HCT116 (cell line): ENCODE measurements around the gene DCHS1. TPM values are rescaled to one million over a fixed set of nuclear protein-coding genes. Genes with fewer than 3 reads are reported as not detected.

ENCODE experiments used
- ATAC-seq: fragments of 200-7000 bp; cut with Tn5 transposase; 2 replicates; pipeline ENCODE4 v1.9.1; 2020; ENCODE audit warnings: mild to moderate bottlenecking, moderate library complexity
- BruUV-seq: library from RNA; stranded (reverse); fragments of 400-500 nt; replicated peaks from 2 replicates; lab custom pipeline; 2021; lab: Mats Ljungman, UMichigan
- CTCF ChIA-PET: fragments of 300-600 bp; sonication (Branson Sonifier 250); formaldehyde crosslinking; loops from one replicate; lab custom pipeline; 2021; ENCODE audit warnings: antibody characterized with exemption; lab: Charles Lee
- POLR2A ChIA-PET: fragments of 300-600, 350-600 bp; sonication (Branson Sonifier 250); formaldehyde crosslinking; loops from one replicate; lab custom pipeline; 2021; ENCODE audit warnings: antibody characterized with exemption; lab: Charles Lee
- RAD21 ChIA-PET, 2 experiments: fragments of 300-600 bp; sonication (Branson Sonifier 250); formaldehyde crosslinking; loops; one replicate each; lab custom pipeline; 2023; ENCODE audit warnings: low total read pairs in 2 of 2; ENCODE audit not compliant: uncharacterized antibody in 2 of 2, unreplicated experiment in 2 of 2, low non-redundant PET in 1 of 2; lab: Charles Lee
- DNase-seq: peaks from one replicate; pipeline ENCODE4 v3.0.0-alpha.2; 2010; ENCODE audit warnings: low read depth, low spot score
- H2AFZ ChIP-seq: fragments of 200-600 bp; shearing (Covaris generic), sonication (generic); 2 replicates; pipeline ENCODE4 v1.6.1; 2017; ENCODE audit warnings: low read depth, mixed run types, mixed read lengths, antibody characterized with exemption, low read length; ENCODE audit not compliant: poor library complexity, severe bottlenecking
- H3K27ac ChIP-seq: 2 replicates; pipeline ENCODE4 v1.5.1; 2012; ENCODE audit warnings: low read depth, low read length
- H3K27me3 ChIP-seq: fragments of 200-600 bp; sonication (generic); 2 replicates; pipeline ENCODE4 v1.6.1; 2016; ENCODE audit warnings: mixed run types, low read length, mixed read lengths; ENCODE audit not compliant: insufficient read depth
- H3K36me3 ChIP-seq, 2 experiments: fragments of 200-500 bp in 1 of 2; fragments of 200-600 bp in 1 of 2; sonication (Bioruptor generic) in 1 of 2; sonication (generic) in 1 of 2; 2 replicates each; pipeline versions ENCODE4 v1.5.1 to v1.6.1; 2014 to 2016; ENCODE audit warnings: low read length in 2 of 2, inconsistent platforms in 1 of 2, mixed read lengths in 1 of 2, mixed run types in 1 of 2; ENCODE audit not compliant: insufficient read depth in 2 of 2, control insufficient read depth in 1 of 2
- H3K4me1 ChIP-seq, 2 experiments: fragments of 200-600 bp in 1 of 2; sonication (generic) in 1 of 2; 2 replicates each; pipeline versions ENCODE4 v1.5.1 to v1.6.1; 2012 to 2017; ENCODE audit warnings: low read length in 2 of 2, inconsistent platforms in 1 of 2, mild to moderate bottlenecking in 1 of 2, mixed read lengths in 1 of 2, mixed run types in 1 of 2, moderate library complexity in 1 of 2; ENCODE audit not compliant: insufficient read depth in 2 of 2, control insufficient read depth in 1 of 2
- H3K4me2 ChIP-seq: fragments of 200-600 bp; sonication (generic); 2 replicates; pipeline ENCODE4 v1.6.1; 2017; ENCODE audit warnings: mixed run types, low read length, mixed read lengths
- H3K4me3 ChIP-seq, 2 experiments: fragments of 200-600 bp in 1 of 2; sonication (generic) in 1 of 2; replicated peaks in 1 of 2; 2 replicates each; pipeline ENCODE4 v1.5.1; 2011 to 2016; ENCODE audit warnings: low read length in 2 of 2, control low read depth in 1 of 2, low read depth in 1 of 2, mild to moderate bottlenecking in 1 of 2, mixed read lengths in 1 of 2, mixed run types in 1 of 2
- H3K79me2 ChIP-seq: fragments of 200-600 bp; sonication (generic); 2 replicates; pipeline ENCODE4 v1.6.1; 2017; ENCODE audit warnings: mild to moderate bottlenecking, mixed run types, low read length, moderate library complexity, mixed read lengths; ENCODE audit not compliant: insufficient read depth
- H3K9ac ChIP-seq: fragments of 200-600 bp; sonication (generic); 2 replicates; pipeline ENCODE4 v1.6.1; 2016; ENCODE audit warnings: low read length, mixed read lengths
- H3K9me2 ChIP-seq: fragments of 200-600 bp; sonication (generic), shearing (Covaris generic); 2 replicates; pipeline ENCODE4 v1.6.1; 2017; ENCODE audit warnings: mixed run types, mild to moderate bottlenecking, moderate library complexity; ENCODE audit not compliant: insufficient read depth
- H3K9me3 ChIP-seq, 2 experiments: fragments of 200-500 bp in 1 of 2; fragments of 200-600 bp in 1 of 2; sonication (Bioruptor generic) in 1 of 2; sonication (generic) in 1 of 2; 2 replicates each; pipeline ENCODE4 v1.6.1; 2014 to 2017; ENCODE audit warnings: low read length in 2 of 2, mixed read lengths in 2 of 2, inconsistent platforms in 1 of 2, low read depth in 1 of 2, mild to moderate bottlenecking in 1 of 2, mixed run types in 1 of 2, moderate library complexity in 1 of 2; ENCODE audit not compliant: control insufficient read depth in 1 of 2, insufficient read depth in 1 of 2
- H4K20me1 ChIP-seq: fragments of 200-600 bp; sonication (generic), shearing (Covaris generic); 2 replicates; pipeline ENCODE4 v1.6.1; 2017; ENCODE audit warnings: mixed run types, mild to moderate bottlenecking, moderate library complexity; ENCODE audit not compliant: insufficient read depth
- EGR1 ChIP-seq: IDR thresholded peaks from 2 replicates; pipeline ENCODE4 v1.6.1; 2012; ENCODE audit warnings: low read depth
- EZH2 ChIP-seq: fragments of 200-600 bp; sonication (generic); IDR thresholded peaks from 2 replicates; pipeline ENCODE4 v1.6.1; 2017; ENCODE audit warnings: antibody characterized with exemption, mixed run types
- EZH2phosphoT487 ChIP-seq: fragments of 200-600 bp; IDR thresholded peaks from 2 replicates; pipeline ENCODE4 v1.6.1; 2018; ENCODE audit warnings: antibody characterized with exemption, borderline replicate concordance
- POLR2A ChIP-seq: IDR thresholded peaks from 2 replicates; pipeline ENCODE4 v1.7.0; 2011; ENCODE audit warnings: borderline replicate concordance; ENCODE audit not compliant: insufficient read depth, insufficient read length; ENCODE audit errors: extremely low read depth
- SP1 ChIP-seq: IDR thresholded peaks from 2 replicates; pipeline ENCODE4 v1.6.1; 2012; ENCODE audit warnings: low read depth
- ZNF274 ChIP-seq: fragments of 200-500 bp; sonication (Bioruptor generic); IDR thresholded peaks from 2 replicates; pipeline ENCODE4 v1.6.1; 2014; ENCODE audit warnings: mild to moderate bottlenecking, low read depth, low read length, inconsistent platforms
- intact Hi-C: fragments of 100-400 bp; cut with micrococcal nuclease; formaldehyde crosslinking; loops from 2 replicates; pipeline ENCODE4 v1.10.0; 2022
- total RNA-seq: library from RNA; stranded (reverse); gene quantifications from one replicate; pipeline ENCODE4 v1.2.1, GENCODE V29; 2021; ENCODE audit not compliant: unreplicated experiment
- TF ChIP-seq, protein P1 (sequence below): IDR thresholded peaks from 2 replicates; pipeline ENCODE4 v1.6.1; 2011; ENCODE audit warnings: mild to moderate bottlenecking, low read length, moderate library complexity; ENCODE audit not compliant: insufficient replicate concordance; ENCODE audit errors: extremely low read depth
- TF ChIP-seq, protein P2 (sequence below): IDR thresholded peaks from 2 replicates; pipeline ENCODE4 v1.6.1; 2012; ENCODE audit warnings: low read depth

DCHS1 gene
- total RNA-seq, 1 experiment from 2014 or later: 0.30 TPM

DNA sequence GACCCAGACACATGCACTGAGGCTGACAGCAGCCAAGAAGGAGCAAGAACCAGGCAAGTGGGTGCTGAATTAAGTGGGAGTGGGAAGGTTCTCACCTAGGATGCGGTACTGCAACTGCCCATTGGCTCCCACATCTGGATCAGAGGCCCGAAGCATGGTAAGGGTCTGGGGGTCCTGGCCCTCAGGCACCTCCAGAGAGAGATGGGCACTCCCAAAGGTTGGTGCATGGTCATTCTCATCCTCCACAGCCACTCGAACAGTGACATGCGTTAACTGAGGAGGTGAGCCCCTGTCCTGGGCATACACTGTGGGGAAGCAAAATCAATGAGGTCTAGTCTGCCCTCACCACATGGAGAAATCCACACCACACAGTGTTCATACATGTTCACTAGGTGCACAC, 27.1 kb downstream of the DCHS1 start:
- DNase-seq: no peak

More for the DNA sequence above, 27.1 kb downstream of the DCHS1 start:
- no peak overlapping the region for H3K4me3 ChIP-seq
- H3K9ac ChIP-seq: no peak overlapping the region
- no peaks in the 10 kb centered on the region for H4K20me1 ChIP-seq
- H3K27ac ChIP-seq: no peak overlapping the region
- intact Hi-C loops: no loop called here
- no peaks in the 10 kb centered on the region for H3K9me3 ChIP-seq
- no peaks in the 10 kb centered on the region for H3K79me2 ChIP-seq
- CTCF ChIA-PET: no interaction called here
- H3K4me1 ChIP-seq: no peaks in the 10 kb centered on the region
- H3K4me2 ChIP-seq: no peak overlapping the region
- no peak overlapping the region for H2AFZ ChIP-seq
- no TSS peak for BruUV-seq
- H3K36me3 ChIP-seq: no peaks in the 10 kb centered on the region
- no peak for ATAC-seq
- RAD21 ChIA-PET: no interaction called here
- no peaks in the 10 kb centered on the region for H3K9me2 ChIP-seq
- no peak for TF ChIP-seq SP1
- TF ChIP-seq EZH2phosphoT487: no peak
- no peak for TF ChIP-seq EGR1
- TF ChIP-seq POLR2A: no peak
- TF ChIP-seq ZNF274: no peak
- TF ChIP-seq, protein P1, sequence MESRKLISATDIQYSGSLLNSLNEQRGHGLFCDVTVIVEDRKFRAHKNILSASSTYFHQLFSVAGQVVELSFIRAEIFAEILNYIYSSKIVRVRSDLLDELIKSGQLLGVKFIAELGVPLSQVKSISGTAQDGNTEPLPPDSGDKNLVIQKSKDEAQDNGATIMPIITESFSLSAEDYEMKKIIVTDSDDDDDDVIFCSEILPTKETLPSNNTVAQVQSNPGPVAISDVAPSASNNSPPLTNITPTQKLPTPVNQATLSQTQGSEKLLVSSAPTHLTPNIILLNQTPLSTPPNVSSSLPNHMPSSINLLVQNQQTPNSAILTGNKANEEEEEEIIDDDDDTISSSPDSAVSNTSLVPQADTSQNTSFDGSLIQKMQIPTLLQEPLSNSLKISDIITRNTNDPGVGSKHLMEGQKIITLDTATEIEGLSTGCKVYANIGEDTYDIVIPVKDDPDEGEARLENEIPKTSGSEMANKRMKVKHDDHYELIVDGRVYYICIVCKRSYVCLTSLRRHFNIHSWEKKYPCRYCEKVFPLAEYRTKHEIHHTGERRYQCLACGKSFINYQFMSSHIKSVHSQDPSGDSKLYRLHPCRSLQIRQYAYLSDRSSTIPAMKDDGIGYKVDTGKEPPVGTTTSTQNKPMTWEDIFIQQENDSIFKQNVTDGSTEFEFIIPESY: no peak
- no peak for TF ChIP-seq EZH2
- TF ChIP-seq, protein P2, sequence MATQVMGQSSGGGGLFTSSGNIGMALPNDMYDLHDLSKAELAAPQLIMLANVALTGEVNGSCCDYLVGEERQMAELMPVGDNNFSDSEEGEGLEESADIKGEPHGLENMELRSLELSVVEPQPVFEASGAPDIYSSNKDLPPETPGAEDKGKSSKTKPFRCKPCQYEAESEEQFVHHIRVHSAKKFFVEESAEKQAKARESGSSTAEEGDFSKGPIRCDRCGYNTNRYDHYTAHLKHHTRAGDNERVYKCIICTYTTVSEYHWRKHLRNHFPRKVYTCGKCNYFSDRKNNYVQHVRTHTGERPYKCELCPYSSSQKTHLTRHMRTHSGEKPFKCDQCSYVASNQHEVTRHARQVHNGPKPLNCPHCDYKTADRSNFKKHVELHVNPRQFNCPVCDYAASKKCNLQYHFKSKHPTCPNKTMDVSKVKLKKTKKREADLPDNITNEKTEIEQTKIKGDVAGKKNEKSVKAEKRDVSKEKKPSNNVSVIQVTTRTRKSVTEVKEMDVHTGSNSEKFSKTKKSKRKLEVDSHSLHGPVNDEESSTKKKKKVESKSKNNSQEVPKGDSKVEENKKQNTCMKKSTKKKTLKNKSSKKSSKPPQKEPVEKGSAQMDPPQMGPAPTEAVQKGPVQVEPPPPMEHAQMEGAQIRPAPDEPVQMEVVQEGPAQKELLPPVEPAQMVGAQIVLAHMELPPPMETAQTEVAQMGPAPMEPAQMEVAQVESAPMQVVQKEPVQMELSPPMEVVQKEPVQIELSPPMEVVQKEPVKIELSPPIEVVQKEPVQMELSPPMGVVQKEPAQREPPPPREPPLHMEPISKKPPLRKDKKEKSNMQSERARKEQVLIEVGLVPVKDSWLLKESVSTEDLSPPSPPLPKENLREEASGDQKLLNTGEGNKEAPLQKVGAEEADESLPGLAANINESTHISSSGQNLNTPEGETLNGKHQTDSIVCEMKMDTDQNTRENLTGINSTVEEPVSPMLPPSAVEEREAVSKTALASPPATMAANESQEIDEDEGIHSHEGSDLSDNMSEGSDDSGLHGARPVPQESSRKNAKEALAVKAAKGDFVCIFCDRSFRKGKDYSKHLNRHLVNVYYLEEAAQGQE: no peak
- no peaks in the 10 kb centered on the region for H3K27me3 ChIP-seq
- POLR2A ChIA-PET: no interaction called here
